ENCODE data around the gene CIZ1.

CIZ1 gene

DNA sequence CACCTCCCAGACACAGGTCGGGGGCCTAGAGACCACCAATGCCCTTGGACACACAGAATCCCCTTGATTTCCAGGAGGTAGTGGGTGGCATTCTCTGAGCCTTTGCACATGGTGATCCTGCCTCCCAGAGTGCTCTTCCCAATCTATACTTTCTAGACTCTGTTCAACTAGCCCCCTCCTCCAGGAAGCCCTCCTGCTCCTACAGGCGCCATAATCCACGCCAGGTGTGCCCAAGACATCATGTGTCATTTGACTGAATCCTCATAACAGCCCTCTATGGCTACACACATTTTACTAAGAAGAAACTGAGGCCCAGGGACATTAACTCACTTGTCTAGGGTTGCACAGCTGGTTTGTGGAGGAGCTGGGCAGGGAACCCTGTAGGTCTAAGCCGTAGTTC is 24.2 kb downstream of the CIZ1 start:
- Histone ChIP-seq H4K8ac (ENCODE audit: low read depth, low read length) (no peak overlapping the region), H3K4me1 (ENCODE audit: control insufficient read depth in 1 of 2, insufficient read depth in 2 of 2, low read length in 2 of 2) (no peaks in the 10 kb centered on the region), H3K4ac (ENCODE audit: low read depth, low read length) (no peak overlapping the region), H2BK5ac (ENCODE audit: low read depth, low read length, poor library complexity) (no peak overlapping the region), H3K79me2 (ENCODE audit: control insufficient read depth, insufficient read depth, low read length, poor library complexity) (no peaks in the 10 kb centered on the region), H3K23ac (ENCODE audit: low read length) (no peak overlapping the region), H3K27me3 (ENCODE audit: insufficient read depth, low read length) (no peaks in the 10 kb centered on the region), H2AK5ac (ENCODE audit: low read length) (no peak overlapping the region), H3K14ac (ENCODE audit: low read length) (no peak overlapping the region), H3K4me3 (ENCODE audit: low read depth, low read length) (no peak overlapping the region), H3K18ac (ENCODE audit: low read length) (no peak overlapping the region), H3K27ac (ENCODE audit: low read depth, low read length) (no peak overlapping the region), H3K9me3 (ENCODE audit: insufficient read depth, low read depth, low read length) (peaks cover 3% of the 10 kb centered on the region), H3K9ac (ENCODE audit: low read length) (no peak overlapping the region), H2BK12ac (ENCODE audit: low read length) (no peak overlapping the region), H4K12ac (ENCODE audit: low read depth, low read length) (no peak overlapping the region), H3K36me3 (ENCODE audit: control insufficient read depth in 1 of 2, insufficient read depth in 2 of 2, low read length in 2 of 2) (peaks cover 66 to 74% of the 10 kb centered on the region in 2 experiments), H4K91ac (ENCODE audit: low read depth, low read length) (no peak overlapping the region), H3K4me2 (ENCODE audit: low read length) (no peak overlapping the region), H2BK120ac (ENCODE audit: insufficient read depth, low read length, poor library complexity) (no peak overlapping the region), H2AFZ (ENCODE audit: insufficient read depth, low read length, poor library complexity) (no peak overlapping the region), H3K79me1 (ENCODE audit: low read length) (no peaks in the 10 kb centered on the region)
- DNase-seq, result no peak
- no CpG with 5 or more reads among the region's 4 CpGs for WGBS (ENCODE audit: extremely low coverage, insufficient coverage, insufficient read length)

DNA sequence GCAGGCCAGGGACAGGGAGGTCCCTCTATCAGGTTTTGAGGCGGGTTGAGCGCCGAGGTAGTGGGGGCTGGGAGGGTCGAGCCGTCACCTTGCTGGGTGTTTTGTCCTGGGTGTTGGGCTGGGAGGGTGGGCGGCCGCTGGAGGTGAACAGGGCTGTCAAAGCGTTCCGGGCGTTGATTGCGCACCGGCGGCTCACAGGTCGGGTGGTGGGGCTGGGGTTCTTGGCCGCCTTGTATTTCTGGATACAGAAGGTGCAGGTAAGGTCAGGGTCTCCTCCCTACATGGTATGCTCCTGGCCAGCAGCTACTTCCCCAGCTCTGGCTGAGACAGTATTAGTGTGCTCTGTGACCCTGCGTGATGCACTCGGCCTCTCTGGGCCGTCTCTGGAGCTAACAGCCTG is 25.2 kb downstream of the CIZ1 start:
- no CpG with 5 or more reads among the region's 18 CpGs for WGBS (ENCODE audit: extremely low coverage, insufficient coverage, insufficient read length)
- Histone ChIP-seq H2BK12ac (ENCODE audit: low read length) (no peak overlapping the region), H3K4me2 (ENCODE audit: low read length) (no peak overlapping the region), H3K23ac (ENCODE audit: low read length) (no peak overlapping the region), H4K8ac (ENCODE audit: low read depth, low read length) (no peak overlapping the region), H4K91ac (ENCODE audit: low read depth, low read length) (no peak overlapping the region), H3K14ac (ENCODE audit: low read length) (no peak overlapping the region), H3K9me3 (ENCODE audit: insufficient read depth, low read depth, low read length) (peaks cover 3% of the 10 kb centered on the region), H2AFZ (ENCODE audit: insufficient read depth, low read length, poor library complexity) (no peak overlapping the region), H3K79me2 (ENCODE audit: control insufficient read depth, insufficient read depth, low read length, poor library complexity) (no peaks in the 10 kb centered on the region), H3K4me1 (ENCODE audit: control insufficient read depth in 1 of 2, insufficient read depth in 2 of 2, low read length in 2 of 2) (no peaks in the 10 kb centered on the region), H3K18ac (ENCODE audit: low read length) (no peak overlapping the region), H3K4me3 (ENCODE audit: low read depth, low read length) (no peak overlapping the region), H2AK5ac (ENCODE audit: low read length) (no peak overlapping the region), H3K4ac (ENCODE audit: low read depth, low read length) (no peak overlapping the region), H3K27ac (ENCODE audit: low read depth, low read length) (no peak overlapping the region), H2BK5ac (ENCODE audit: low read depth, low read length, poor library complexity) (no peak overlapping the region), H3K9ac (ENCODE audit: low read length) (no peak overlapping the region), H4K12ac (ENCODE audit: low read depth, low read length) (no peak overlapping the region), H3K27me3 (ENCODE audit: insufficient read depth, low read length) (no peaks in the 10 kb centered on the region), H3K36me3 (ENCODE audit: control insufficient read depth in 1 of 2, insufficient read depth in 2 of 2, low read length in 2 of 2) (peaks cover 70 to 77% of the 10 kb centered on the region in 2 experiments), H3K79me1 (ENCODE audit: low read length) (no peaks in the 10 kb centered on the region), H2BK120ac (ENCODE audit: insufficient read depth, low read length, poor library complexity) (no peak overlapping the region)
- no peak for DNase-seq

DNA sequence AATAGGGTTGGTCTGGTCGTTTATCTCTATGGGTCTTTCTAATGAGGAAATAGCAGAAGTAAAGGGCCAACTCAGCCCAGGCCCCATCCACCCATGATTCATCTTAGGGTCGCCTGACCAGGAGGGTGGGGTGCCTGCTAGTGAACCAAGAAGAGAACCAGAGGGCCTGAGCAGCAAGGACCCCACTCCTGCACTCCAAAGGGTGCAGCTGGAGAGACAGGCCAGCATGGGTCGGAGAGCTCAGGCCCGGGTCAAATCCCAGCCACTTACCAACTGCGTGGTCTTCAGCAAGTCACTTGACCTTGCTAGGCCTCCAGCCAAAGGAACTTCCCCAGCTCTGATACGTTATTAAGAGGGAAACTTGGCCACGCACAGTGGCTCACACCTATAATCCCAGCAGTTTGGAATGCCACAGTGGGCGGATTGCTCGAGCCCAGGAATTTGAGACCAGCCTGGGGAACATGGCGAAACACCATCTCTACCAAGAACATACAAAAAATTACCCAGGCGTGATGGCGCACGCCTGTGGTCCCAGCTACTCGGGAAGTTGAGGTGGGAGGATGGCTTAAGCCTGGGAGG is 27.0 kb downstream of the CIZ1 start:
- H3K4ac ChIP-seq (ENCODE audit: low read depth, low read length), result no peak overlapping the region
- no peak overlapping the region for H4K8ac ChIP-seq (ENCODE audit: low read depth, low read length)
- no peaks in the 10 kb centered on the region for H3K27me3 ChIP-seq (ENCODE audit: insufficient read depth, low read length)
- H2BK5ac ChIP-seq (ENCODE audit: low read depth, low read length, poor library complexity), result no peak overlapping the region
- peaks cover 61 to 64% of the 10 kb centered on the region in 2 experiments for H3K36me3 ChIP-seq (ENCODE audit: control insufficient read depth in 1 of 2, insufficient read depth in 2 of 2, low read length in 2 of 2)
- no CpG with 5 or more reads among the region's 14 CpGs for WGBS (ENCODE audit: extremely low coverage, insufficient coverage, insufficient read length)
- no peak overlapping the region for H2BK12ac ChIP-seq (ENCODE audit: low read length)
- no peak overlapping the region for H3K27ac ChIP-seq (ENCODE audit: low read depth, low read length)
- H2AFZ ChIP-seq (ENCODE audit: insufficient read depth, low read length, poor library complexity), result no peak overlapping the region
- peaks cover 2 to 7% of the 10 kb centered on the region in 2 experiments for H3K4me1 ChIP-seq (ENCODE audit: control insufficient read depth in 1 of 2, insufficient read depth in 2 of 2, low read length in 2 of 2)
- no peak overlapping the region for H3K4me3 ChIP-seq (ENCODE audit: low read depth, low read length)
- no peak overlapping the region for H3K18ac ChIP-seq (ENCODE audit: low read length)
- DNase-seq, result no peak
- no peak overlapping the region for H2BK120ac ChIP-seq (ENCODE audit: insufficient read depth, low read length, poor library complexity)
- no peak overlapping the region for H3K14ac ChIP-seq (ENCODE audit: low read length)
- H3K79me2 ChIP-seq (ENCODE audit: control insufficient read depth, insufficient read depth, low read length, poor library complexity), result peaks cover 5% of the 10 kb centered on the region
- H3K23ac ChIP-seq (ENCODE audit: low read length), result no peak overlapping the region
- no peak overlapping the region for H2AK5ac ChIP-seq (ENCODE audit: low read length)
- no peak overlapping the region for H4K91ac ChIP-seq (ENCODE audit: low read depth, low read length)
- peaks cover 3% of the 10 kb centered on the region for H3K9me3 ChIP-seq (ENCODE audit: insufficient read depth, low read depth, low read length)
- no peak overlapping the region for H4K12ac ChIP-seq (ENCODE audit: low read depth, low read length)
- no peak overlapping the region for H3K9ac ChIP-seq (ENCODE audit: low read length)
- H3K79me1 ChIP-seq (ENCODE audit: low read length), result peaks cover 10% of the 10 kb centered on the region
- H3K4me2 ChIP-seq (ENCODE audit: low read length), result no peak overlapping the region

- no CpG with 5 or more reads among the region's 10 CpGs for WGBS (ENCODE audit: extremely low coverage, insufficient coverage, insufficient read length)
- Histone ChIP-seq H3K9me3 (ENCODE audit: insufficient read depth, low read depth, low read length) (peaks cover 3% of the 10 kb centered on the region), H2BK120ac (ENCODE audit: insufficient read depth, low read length, poor library complexity) (no peak overlapping the region), H3K36me3 (ENCODE audit: control insufficient read depth in 1 of 2, insufficient read depth in 2 of 2, low read length in 2 of 2) (peaks cover 55 to 58% of the 10 kb centered on the region in 2 experiments), H4K91ac (ENCODE audit: low read depth, low read length) (no peak overlapping the region), H2BK12ac (ENCODE audit: low read length) (no peak overlapping the region), H3K4me3 (ENCODE audit: low read depth, low read length) (no peak overlapping the region), H3K4me2 (ENCODE audit: low read length) (no peak overlapping the region), H4K12ac (ENCODE audit: low read depth, low read length) (no peak overlapping the region), H2BK5ac (ENCODE audit: low read depth, low read length, poor library complexity) (no peak overlapping the region), H2AFZ (ENCODE audit: insufficient read depth, low read length, poor library complexity) (no peak overlapping the region), H3K14ac (ENCODE audit: low read length) (no peak overlapping the region), H3K27me3 (ENCODE audit: insufficient read depth, low read length) (no peaks in the 10 kb centered on the region), H3K9ac (ENCODE audit: low read length) (no peak overlapping the region), H2AK5ac (ENCODE audit: low read length) (no peak overlapping the region), H3K23ac (ENCODE audit: low read length) (no peak overlapping the region), H3K27ac (ENCODE audit: low read depth, low read length) (no peak overlapping the region), H3K79me2 (ENCODE audit: control insufficient read depth, insufficient read depth, low read length, poor library complexity) (peaks cover 5% of the 10 kb centered on the region), H3K4ac (ENCODE audit: low read depth, low read length) (no peak overlapping the region), H3K18ac (ENCODE audit: low read length) (no peak overlapping the region), H3K79me1 (ENCODE audit: low read length) (peaks cover 12% of the 10 kb centered on the region), H4K8ac (ENCODE audit: low read depth, low read length) (no peak overlapping the region), H3K4me1 (ENCODE audit: control insufficient read depth in 1 of 2, insufficient read depth in 2 of 2, low read length in 2 of 2) (peaks cover 5 to 9% of the 10 kb centered on the region in 2 experiments)
- no peak for DNase-seq
Observed at GRCh38 chr9:128163523-128164306, 27.7 kb downstream of the CIZ1 start.
